Pulmonary artery endothelial cell (primary cell): Measurements from ENCODE around the gene ACAA2. TPM values are rescaled to one million over a fixed set of nuclear protein-coding genes. Genes with fewer than 3 reads are reported as not detected.
"Not testable (repeated sequence)": the region's sequence is repeated elsewhere in the genome, so short reads cannot be mapped to it uniquely, and the experiment has no call there.

Experiments used
- DNase-seq: peaks from one replicate; pipeline ENCODE4 v3.0.0-alpha.2; 2011; ENCODE audit warnings: low read depth, low spot score
- total RNA-seq: library from RNA; depleted of rRNA; stranded (reverse); fragments of >200 nt; gene quantifications from 2 replicates; pipeline ENCODE4 v1.2.3, GENCODE V29; 2014

ACAA2 gene
- total RNA-seq, 1 donor from 2014 or later, result 46.6 TPM

GRCh38 chr18:49845629-49846360 lies 32.5 kb upstream of the ACAA2 start:
- DNase-seq, result no peak

- no peak for DNase-seq
Measured at GRCh38 chr18:49844903-49845302, 31.6 kb upstream of the ACAA2 start.

- DNase-seq, result no peak
Measured at GRCh38 chr18:49843778-49844625, 30.7 kb upstream of the ACAA2 start.

GRCh38 chr18:49843131-49843530 lies 29.8 kb upstream of the ACAA2 start:
- DNase-seq, result no peak

GRCh38 chr18:49842656-49843055 lies 29.3 kb upstream of the ACAA2 start:
- DNase-seq, result no peak

- DNase-seq, result no peak
Measured at GRCh38 chr18:49841236-49842217, 28.2 kb upstream of the ACAA2 start.

GRCh38 chr18:49839012-49839411 lies 25.7 kb upstream of the ACAA2 start:
- DNase-seq, result no peak

GRCh38 chr18:49838381-49838780 lies 25.0 kb upstream of the ACAA2 start:
- DNase-seq, result no peak

GRCh38 chr18:49837889-49838288 lies 24.6 kb upstream of the ACAA2 start:
- no peak for DNase-seq

GRCh38 chr18:49837316-49837835 lies 24.0 kb upstream of the ACAA2 start:
- not testable (repeated sequence) for DNase-seq

- DNase-seq, result no peak
Measured at GRCh38 chr18:49835405-49835804, 22.1 kb upstream of the ACAA2 start.

- no peak for DNase-seq
Measured at GRCh38 chr18:49834258-49834657, 20.9 kb upstream of the ACAA2 start.

- no peak for DNase-seq
Measured at GRCh38 chr18:49833814-49834213, 20.5 kb upstream of the ACAA2 start.

GRCh38 chr18:49832221-49832647 lies 18.9 kb upstream of the ACAA2 start:
- DNase-seq, result no peak

GRCh38 chr18:49827996-49828395 lies 14.7 kb upstream of the ACAA2 start:
- DNase-seq, result no peak

GRCh38 chr18:49819823-49820671 lies 6.7 kb upstream of the ACAA2 start:
- DNase-seq, result no peak

GRCh38 chr18:49819071-49819662 lies 5.8 kb upstream of the ACAA2 start:
- DNase-seq, result no peak

- DNase-seq, result no peak
Measured at GRCh38 chr18:49817947-49818346, 4.6 kb upstream of the ACAA2 start.

GRCh38 chr18:49815927-49816326 lies 2.6 kb upstream of the ACAA2 start:
- DNase-seq, result no peak

- DNase-seq, result no peak
Measured at GRCh38 chr18:49814147-49814499, 790 bp upstream of the ACAA2 start.
